Muscle layer of duodenum (tissue), 2 donors: Measurements from ENCODE around the gene TBC1D7.
A peak's percentile ranks its signal among the peaks of the same experiment; 100 is the strongest.

Experiments used
- H3K27ac ChIP-seq: one replicate; pipeline ENCODE4 v1.7.0; 2013; ENCODE audit warnings: mild to moderate bottlenecking, low read length
- H3K27me3 ChIP-seq: one replicate; pipeline ENCODE4 v1.7.0; 2013; ENCODE audit warnings: low read depth, mild to moderate bottlenecking, control low read depth, low read length
- H3K36me3 ChIP-seq, 2 donors: one replicate each; pipeline ENCODE4 v1.7.0; 2013; ENCODE audit warnings: low read length in 2 of 2, control low read depth in 1 of 2, mild to moderate bottlenecking in 1 of 2; ENCODE audit not compliant: insufficient read depth in 2 of 2, control insufficient read depth in 1 of 2
- H3K4me1 ChIP-seq, 2 donors: one replicate each; pipeline ENCODE4 v1.7.0; 2013; ENCODE audit warnings: low read length in 2 of 2, mild to moderate bottlenecking in 2 of 2, control low read depth in 1 of 2, moderate library complexity in 1 of 2; ENCODE audit not compliant: insufficient read depth in 2 of 2, control insufficient read depth in 1 of 2
- H3K4me3 ChIP-seq, 2 donors: one replicate each; pipeline ENCODE4 v1.7.0; 2013; ENCODE audit warnings: low read length in 2 of 2, low read depth in 1 of 2, mild to moderate bottlenecking in 1 of 2
- H3K9me3 ChIP-seq, 2 donors: one replicate each; pipeline ENCODE4 v1.7.0; 2013; ENCODE audit warnings: low read length in 2 of 2, control low read depth in 1 of 2, mild to moderate bottlenecking in 1 of 2; ENCODE audit not compliant: control insufficient read depth in 1 of 2
- donor health status: healthy.

The TBC1D7 gene

DNA sequence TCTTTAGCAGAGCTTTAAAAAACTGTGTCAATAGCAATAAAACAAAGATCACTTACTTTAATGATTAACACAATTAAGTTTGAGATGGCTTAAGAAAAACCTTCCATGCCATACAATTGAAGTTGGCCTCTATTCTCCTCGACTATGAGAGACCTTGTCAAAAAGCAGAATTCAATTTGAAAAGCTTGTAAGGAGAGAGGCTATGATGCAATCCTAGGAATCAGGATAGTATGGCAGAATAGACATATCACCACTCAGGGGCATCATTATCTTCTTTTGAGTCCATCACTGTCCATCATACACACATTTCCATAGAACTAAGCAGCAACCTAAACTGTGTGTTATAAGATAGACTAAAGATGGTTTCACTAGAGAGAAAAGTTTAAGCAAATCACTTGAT is 17.2 kb downstream of the TBC1D7 start:
- Histone ChIP-seq H3K4me3 (no peak overlapping the region), H3K4me1 (no peaks in the 10 kb centered on the region), H3K27me3 (no peaks in the 10 kb centered on the region), H3K27ac (no peak overlapping the region), H3K9me3 (no peaks in the 10 kb centered on the region), H3K36me3 (peaks cover 30 to 34% of the 10 kb centered on the region in 2 donors)

DNA sequence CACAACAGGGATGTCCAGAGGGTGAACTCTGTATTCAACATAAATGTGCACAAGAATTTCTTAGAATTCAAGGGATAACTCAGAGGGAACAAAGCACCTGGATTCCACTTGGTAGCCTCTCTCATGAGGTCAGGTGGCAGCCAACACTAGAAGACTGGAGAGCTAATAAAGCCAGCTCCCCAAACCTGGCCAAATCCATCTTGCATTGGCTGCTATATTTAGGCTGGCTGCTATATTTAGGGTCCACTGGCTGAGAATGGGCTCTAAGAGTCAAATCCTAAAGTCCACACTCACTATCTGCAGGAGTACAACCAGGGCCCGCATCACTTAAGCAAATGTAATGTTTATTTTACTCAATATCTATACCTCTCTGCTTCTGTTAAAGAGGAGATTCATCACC is 20.0 kb downstream of the TBC1D7 start:
- Histone ChIP-seq H3K4me3 (no peak overlapping the region), H3K27me3 (no peaks in the 10 kb centered on the region), H3K36me3 (peaks cover 16 to 33% of the 10 kb centered on the region in 2 donors), H3K27ac (no peak overlapping the region), H3K4me1 (peaks cover 0 to 11% of the 10 kb centered on the region in 2 donors), H3K9me3 (no peaks in the 10 kb centered on the region)

DNA sequence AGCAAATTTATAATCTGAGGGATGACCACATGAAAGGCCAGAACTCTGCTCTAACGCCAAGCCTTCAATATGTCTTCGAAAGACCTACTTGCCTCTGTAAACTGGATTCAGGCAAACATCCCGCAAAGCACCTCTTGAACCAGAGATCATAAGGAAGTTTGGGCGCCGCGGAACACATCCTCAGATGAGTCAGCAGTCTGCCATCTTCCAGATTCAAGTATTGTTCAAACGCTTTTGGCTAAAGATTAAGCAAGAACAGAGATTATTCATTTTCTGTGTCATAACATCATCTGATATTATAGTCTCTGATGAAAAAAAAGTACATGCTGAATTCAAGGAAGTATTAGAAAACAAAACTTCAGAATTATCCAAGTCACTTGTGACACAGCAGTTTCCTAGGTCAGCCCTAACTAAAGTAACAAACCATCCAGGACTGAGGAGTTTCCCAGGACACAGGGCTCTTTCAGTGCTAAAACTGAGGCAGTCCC is 20.8 kb downstream of the TBC1D7 start:
- Histone ChIP-seq H3K9me3 (no peaks in the 10 kb centered on the region), H3K27ac (no peak overlapping the region), H3K36me3 (peaks cover 16 to 33% of the 10 kb centered on the region in 2 donors), H3K4me3 (no peak overlapping the region), H3K4me1 (peaks cover under 1 to 18% of the 10 kb centered on the region in 2 donors), H3K27me3 (no peaks in the 10 kb centered on the region)

DNA sequence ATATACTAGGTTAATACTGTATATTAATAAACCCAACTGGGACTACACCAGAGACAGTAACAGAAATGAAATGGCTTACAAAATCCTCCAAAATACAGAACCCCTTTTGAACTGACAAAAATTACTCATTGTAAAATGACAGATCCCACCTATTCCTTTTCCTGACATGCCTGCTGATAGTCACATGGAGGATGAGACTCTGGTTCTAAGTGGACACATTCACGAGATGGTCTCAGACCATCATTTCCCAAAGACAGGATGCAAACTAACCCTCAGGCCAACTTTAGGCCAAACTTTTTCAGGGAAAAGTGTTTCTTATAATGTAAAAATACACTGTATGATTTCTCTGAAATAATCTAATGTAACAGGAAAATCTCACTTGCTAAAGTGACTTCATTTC is 22.5 kb downstream of the TBC1D7 start:
- Histone ChIP-seq H3K4me1 (peaks cover 6 to 25% of the 10 kb centered on the region in 2 donors), H3K27me3 (no peaks in the 10 kb centered on the region), H3K36me3 (peaks cover 21 to 31% of the 10 kb centered on the region in 2 donors), H3K27ac (no peak overlapping the region), H3K9me3 (no peaks in the 10 kb centered on the region), H3K4me3 (no peak overlapping the region)

DNA sequence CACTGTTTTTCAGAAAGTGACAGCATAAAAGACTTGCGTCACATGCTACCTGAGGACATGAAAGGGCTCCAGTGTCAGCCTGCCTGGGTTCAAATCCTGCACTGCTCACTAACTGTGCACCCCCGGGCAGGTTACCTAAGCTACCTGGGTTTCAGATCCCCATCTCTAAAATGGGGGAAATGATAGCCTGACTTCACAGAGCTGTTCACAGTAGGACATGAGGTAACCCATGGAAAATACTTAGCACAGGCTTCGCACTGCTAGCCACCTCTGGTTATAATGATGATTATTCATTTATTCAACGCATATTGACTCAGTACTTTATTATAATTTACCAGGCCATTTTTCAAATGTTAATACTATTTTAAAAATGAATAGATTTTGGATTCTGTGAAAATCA is 23.0 kb downstream of the TBC1D7 start:
- Histone ChIP-seq H3K27ac (no peak overlapping the region), H3K27me3 (no peaks in the 10 kb centered on the region), H3K4me1 (peaks cover 6 to 25% of the 10 kb centered on the region in 2 donors), H3K36me3 (peaks cover 23 to 31% of the 10 kb centered on the region in 2 donors), H3K4me3 (no peak overlapping the region), H3K9me3 (no peaks in the 10 kb centered on the region)

DNA sequence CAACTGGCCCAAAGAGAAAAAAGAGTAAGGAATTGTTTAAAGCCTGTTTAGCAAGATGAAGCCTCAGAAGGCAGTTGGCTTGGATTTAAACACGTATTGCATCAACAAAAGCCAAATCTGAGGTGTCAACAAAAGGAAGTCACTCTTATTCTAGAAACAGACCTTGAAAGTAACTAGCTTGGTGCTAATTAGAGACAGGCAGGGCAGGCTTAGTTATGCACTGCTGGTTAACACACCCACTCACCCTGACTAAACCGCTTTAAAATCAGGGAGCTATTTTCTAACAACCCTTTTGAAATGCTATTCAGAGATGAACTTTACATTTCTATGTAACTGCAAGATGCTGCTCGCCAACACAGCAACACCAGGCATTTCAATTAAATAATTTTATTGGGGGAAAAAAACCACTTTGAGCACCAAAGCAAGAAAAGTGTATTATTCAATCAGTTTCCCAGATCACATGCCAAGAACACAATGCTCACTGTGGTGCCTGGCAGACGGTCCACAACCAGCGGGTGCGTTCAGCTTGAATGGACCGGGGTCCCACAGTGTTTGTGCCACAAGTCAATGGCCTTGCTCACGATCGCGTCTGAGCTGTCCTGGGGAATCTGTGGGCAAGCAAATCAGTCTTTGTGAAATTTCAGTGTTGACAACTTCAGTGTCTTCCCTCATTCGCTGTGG is 23.6 kb downstream of the TBC1D7 start:
- H3K4me3 ChIP-seq, result no peak overlapping the region
- H3K27me3 ChIP-seq, result no peaks in the 10 kb centered on the region
- peak overlapping the region; percentile 72 for H3K27ac ChIP-seq
- H3K4me1 ChIP-seq, result peaks cover 6 to 25% of the 10 kb centered on the region in 2 donors
- no peaks in the 10 kb centered on the region for H3K9me3 ChIP-seq
- peaks cover 23 to 31% of the 10 kb centered on the region in 2 donors for H3K36me3 ChIP-seq

DNA sequence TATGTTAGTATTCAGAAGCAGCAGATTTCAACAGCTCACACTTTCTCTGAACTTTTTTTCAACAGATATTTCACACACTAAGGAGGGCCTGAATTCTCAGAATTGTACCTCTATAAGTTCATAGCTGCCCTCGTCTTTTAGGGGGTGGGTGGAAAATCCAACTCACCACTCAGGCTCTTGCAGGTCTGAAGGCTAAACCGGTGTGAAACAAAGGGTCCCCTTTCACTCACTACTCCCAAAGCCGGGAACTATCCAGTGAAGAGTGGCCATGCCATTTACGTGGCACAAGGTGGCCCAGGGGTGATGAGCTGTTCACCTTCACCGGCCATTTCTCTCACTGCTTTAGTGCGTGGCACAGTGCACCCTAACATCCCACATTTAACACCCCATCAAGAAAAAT is 24.2 kb downstream of the TBC1D7 start:
- H3K27ac ChIP-seq, result peak overlapping the region; percentile 72
- H3K36me3 ChIP-seq, result peaks cover 23 to 31% of the 10 kb centered on the region in 2 donors
- peaks cover 6 to 25% of the 10 kb centered on the region in 2 donors for H3K4me1 ChIP-seq
- H3K4me3 ChIP-seq, result no peak overlapping the region
- no peaks in the 10 kb centered on the region for H3K9me3 ChIP-seq
- H3K27me3 ChIP-seq, result no peaks in the 10 kb centered on the region

DNA sequence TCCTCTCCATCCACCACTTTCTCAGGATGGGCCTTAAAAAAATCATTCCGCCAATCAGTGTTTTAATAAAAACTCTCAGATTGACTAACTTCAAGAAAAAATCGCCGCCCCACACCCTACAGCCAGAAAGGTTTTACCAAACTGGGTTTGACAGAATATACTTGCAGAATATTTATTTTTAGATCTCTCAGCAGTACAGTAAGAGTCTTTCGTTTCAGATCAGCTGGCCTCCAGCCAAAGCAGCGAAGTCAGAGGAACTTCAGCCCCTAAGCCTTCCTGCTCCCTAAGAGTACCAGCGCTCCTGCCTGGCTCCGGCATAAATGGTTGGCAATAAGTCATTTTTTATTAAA is 24.7 kb downstream of the TBC1D7 start:
- no peaks in the 10 kb centered on the region for H3K27me3 ChIP-seq
- peak overlapping the region; percentile 72 for H3K27ac ChIP-seq
- peak overlapping the region in 1 of 2 donors; percentile 52 for H3K4me3 ChIP-seq
- H3K36me3 ChIP-seq, result peaks cover 23 to 28% of the 10 kb centered on the region in 2 donors
- peaks cover 6 to 25% of the 10 kb centered on the region in 2 donors for H3K4me1 ChIP-seq
- H3K9me3 ChIP-seq, result no peaks in the 10 kb centered on the region

DNA sequence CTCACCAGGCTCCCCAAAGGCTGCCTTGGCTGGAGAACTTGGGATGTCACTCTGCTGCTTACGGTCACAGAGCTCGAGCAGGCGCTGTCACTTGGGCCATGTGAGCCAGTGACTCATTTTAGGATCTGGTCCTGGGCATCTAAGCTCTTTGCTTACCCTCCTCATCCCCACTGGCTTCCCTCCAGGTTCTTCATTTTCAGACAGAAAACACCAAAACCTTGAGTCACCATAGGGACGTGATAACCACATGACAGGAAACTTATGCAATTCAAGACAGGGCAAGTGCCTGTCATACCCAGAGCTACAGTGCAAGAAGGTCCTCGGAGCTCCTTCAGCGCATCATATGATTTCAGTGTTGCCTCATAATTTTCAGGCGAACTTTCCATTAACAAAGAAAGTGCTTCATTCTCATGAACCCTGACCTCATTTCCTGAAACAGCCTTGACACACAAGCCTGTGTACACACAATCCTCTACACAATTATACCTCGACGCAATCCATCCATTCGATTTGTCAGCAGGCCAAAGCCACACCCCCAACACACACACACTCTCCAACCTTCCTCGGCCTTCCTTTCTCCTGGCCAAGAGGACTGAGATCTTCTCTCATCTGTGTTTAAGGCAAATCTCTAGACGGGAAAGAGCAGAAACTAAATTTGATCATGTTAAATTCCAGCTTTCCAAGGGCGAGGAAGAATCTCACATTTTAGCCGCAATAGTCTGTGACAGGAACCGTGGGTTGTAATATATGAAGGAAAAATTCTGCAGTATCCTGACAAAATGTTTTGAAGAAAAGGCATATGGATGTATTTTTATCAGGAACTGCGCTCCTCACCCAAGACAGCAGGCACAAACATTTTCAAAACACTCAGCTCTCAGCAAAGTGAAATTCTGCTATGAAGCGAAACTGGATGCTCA is 25.3 kb downstream of the TBC1D7 start:
- peaks cover 6 to 25% of the 10 kb centered on the region in 2 donors for H3K4me1 ChIP-seq
- peaks cover 22 to 24% of the 10 kb centered on the region in 2 donors for H3K36me3 ChIP-seq
- H3K27ac ChIP-seq, result peak overlapping the region; percentile 72
- H3K4me3 ChIP-seq, result peak overlapping the region; percentile 27 to 52
- H3K9me3 ChIP-seq, result no peaks in the 10 kb centered on the region
- H3K27me3 ChIP-seq, result no peaks in the 10 kb centered on the region

DNA sequence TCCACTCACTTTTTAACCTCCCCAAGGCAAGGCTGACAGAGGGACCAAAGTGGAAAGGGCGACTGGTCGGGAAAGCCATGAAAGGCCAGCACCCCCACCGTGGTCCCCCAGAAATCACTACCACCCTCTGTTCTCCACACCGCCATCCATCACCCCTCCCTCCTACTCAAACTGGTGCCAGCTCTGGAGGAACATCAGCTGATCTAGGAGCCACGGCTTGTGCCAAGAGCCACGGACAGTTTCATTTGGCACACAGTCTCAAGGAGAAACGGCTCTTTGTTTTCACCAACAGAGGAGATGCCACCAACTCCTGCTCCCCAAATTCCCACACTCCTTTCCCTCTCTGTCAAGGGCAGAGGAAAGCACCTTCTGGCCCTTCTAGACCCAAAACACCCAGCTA is 26.0 kb downstream of the TBC1D7 start:
- H3K36me3 ChIP-seq, result peaks cover 19 to 28% of the 10 kb centered on the region in 2 donors
- peak overlapping the region; percentile 49 for H3K27ac ChIP-seq
- H3K27me3 ChIP-seq, result no peaks in the 10 kb centered on the region
- H3K9me3 ChIP-seq, result no peaks in the 10 kb centered on the region
- peak overlapping the region in 1 of 2 donors; percentile 29 for H3K4me3 ChIP-seq
- peaks cover 6 to 25% of the 10 kb centered on the region in 2 donors for H3K4me1 ChIP-seq
